ENCODE measurements around the gene TAOK2.
"Not testable (repeated sequence)": the region's sequence is repeated elsewhere in the genome, so short reads cannot be mapped to it uniquely, and the experiment has no call there.

Gene TAOK2

GRCh38 chr16:30023586-30023985 lies 49.9 kb downstream of the TAOK2 start:
- DNase-seq (ENCODE audit: low read depth in 2 of 2) = no peak

DNA sequence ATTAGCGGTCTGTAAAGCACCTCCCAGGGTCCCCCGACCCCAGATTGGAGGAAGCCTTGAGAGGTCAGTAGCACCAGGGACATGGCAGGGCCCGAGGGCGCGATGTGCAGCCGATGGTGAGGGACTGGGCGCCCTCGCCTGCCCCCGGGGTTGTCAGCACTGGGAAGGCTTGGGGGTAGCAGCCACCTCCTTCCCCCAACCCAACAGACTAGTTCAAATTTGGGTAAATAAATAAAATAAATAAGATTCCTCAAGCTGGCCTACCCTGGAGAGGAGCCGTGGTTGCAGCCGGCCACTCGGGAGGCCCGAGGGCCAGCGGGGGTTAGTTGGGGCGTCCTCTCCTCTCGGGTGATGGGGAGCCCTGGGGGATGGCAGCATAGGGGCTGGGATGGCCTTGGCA lies 50.8 kb downstream of the TAOK2 start:
- no peak for DNase-seq (ENCODE audit: low read depth in 2 of 2)

- DNase-seq (ENCODE audit: low read depth in 2 of 2) = no peak
These were observed 51.5 kb downstream of the TAOK2 start for GRCh38 chr16:30025156-30025555.

DNA sequence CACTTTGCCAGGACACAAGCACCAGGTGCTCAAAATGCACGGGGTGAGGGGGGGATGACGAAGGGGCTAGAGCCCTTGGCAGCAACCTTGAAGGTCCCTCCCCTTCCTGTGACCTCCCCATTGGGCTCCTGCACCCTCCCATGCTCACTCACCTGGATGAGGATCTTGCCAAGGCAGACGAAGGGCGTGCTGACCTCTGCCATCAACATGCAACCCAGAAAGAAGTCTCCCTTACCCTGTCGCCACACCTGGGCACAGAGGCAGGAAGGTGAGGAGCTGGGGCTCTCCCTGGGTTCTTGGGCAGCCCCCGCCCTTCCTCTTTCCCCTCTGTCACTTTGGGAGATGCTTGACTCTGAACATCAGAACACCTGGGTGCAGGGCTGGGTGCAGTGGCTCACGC lies 51.9 kb downstream of the TAOK2 start:
- DNase-seq (ENCODE audit: low read depth in 2 of 2) = no peak

GRCh38 chr16:30026449-30026848 lies 52.8 kb downstream of the TAOK2 start:
- DNase-seq (ENCODE audit: low read depth in 2 of 2) = no peak

- no peak for DNase-seq (ENCODE audit: low read depth in 2 of 2)
These were observed 54.1 kb downstream of the TAOK2 start for GRCh38 chr16:30027588-30028437.

DNA sequence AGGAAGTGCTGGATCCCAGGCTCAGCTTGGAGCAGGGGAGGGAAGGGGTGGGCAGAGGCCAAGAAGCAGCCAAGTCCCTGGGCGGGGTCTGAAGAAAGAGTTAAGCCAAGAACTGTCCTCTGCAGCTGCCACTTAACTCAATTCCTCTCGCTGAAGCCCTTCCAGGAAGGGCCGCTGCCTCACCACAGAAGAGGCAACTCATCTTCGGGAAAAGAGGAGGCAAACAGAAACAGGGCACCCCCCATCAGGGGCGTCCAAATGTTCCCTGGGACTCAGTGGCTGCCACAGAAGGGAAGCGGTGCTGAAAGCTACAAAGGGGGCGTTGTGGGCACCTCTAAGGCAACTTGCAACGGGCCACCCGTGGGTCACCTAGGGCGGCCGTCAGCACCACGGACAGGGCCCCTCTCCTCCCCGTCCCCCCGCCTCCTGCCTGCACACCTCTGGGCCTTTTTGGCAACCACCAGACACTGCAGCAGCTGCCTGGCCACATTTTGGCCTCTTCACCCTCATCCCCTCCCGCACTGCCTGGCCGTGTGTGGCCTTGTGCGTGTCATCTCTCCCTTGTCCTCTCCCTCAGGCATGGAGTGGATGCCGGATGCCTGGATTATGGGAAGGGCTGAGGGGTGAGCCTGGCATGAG lies 54.9 kb downstream of the TAOK2 start:
- no peak for DNase-seq (ENCODE audit: low read depth in 2 of 2)

- DNase-seq (ENCODE audit: low read depth in 2 of 2) = no peak
These were observed 56.5 kb downstream of the TAOK2 start for GRCh38 chr16:30030011-30030685.

DNA sequence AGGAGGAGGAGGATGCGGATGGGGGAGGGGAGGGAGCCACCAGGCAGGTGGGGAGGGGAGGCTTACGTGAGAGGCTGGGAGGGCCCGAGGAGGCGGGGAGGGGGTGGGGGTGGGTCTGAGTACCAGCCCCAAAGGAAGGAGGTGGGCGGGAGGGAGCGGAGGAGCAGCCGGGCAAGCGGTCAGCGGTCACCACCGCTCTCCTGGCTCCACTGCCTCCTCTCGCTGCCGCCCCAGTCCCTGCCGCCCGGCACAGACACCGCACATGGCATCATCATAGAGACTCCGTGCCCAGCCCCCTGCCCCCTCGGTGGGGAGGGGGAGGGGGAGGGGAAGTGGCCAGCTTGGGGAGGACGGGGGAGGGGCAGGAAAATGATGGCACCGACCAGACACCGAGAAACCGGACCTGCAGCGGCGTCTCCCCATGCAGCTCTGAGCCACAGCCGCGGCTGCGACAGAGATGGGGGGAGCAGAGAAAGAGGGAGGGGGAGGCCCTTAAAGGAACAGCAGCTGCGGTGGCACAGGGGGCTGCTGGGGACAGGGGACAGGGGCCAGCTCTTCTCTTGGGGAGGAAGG lies 57.3 kb downstream of the TAOK2 start, which contains the start of gene TLCD3B:
TSS of gene TLCD3B (minus strand) at position 431 of the 573 bp plus-strand sequence. CDS start 744 bp downstream, outside the sequence.
- no peak for DNase-seq (ENCODE audit: low read depth in 2 of 2)

DNA sequence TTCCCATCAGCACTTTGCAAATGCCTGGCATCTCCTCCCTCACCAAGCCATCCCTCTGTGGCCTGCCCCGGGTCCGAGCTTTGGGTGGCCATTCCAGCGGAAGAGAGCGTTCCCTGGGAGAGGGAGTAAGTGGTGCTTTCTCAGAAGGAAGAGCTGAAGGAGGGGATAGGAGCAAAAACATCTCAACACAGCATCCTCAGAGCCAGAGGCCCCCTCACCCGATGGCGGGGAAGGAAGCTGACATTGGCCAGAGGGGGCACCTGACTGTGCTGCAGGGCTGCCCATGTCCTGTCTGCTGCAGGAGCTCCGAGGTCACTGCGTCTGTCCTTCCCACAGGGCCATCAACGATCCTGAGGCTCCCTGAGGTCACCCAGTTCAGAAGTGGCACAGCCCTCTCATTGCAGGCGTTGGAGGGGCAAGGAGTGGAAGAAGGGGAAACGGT lies 57.8 kb downstream of the TAOK2 start:
- DNase-seq (ENCODE audit: low read depth in 2 of 2) = no peak

DNA sequence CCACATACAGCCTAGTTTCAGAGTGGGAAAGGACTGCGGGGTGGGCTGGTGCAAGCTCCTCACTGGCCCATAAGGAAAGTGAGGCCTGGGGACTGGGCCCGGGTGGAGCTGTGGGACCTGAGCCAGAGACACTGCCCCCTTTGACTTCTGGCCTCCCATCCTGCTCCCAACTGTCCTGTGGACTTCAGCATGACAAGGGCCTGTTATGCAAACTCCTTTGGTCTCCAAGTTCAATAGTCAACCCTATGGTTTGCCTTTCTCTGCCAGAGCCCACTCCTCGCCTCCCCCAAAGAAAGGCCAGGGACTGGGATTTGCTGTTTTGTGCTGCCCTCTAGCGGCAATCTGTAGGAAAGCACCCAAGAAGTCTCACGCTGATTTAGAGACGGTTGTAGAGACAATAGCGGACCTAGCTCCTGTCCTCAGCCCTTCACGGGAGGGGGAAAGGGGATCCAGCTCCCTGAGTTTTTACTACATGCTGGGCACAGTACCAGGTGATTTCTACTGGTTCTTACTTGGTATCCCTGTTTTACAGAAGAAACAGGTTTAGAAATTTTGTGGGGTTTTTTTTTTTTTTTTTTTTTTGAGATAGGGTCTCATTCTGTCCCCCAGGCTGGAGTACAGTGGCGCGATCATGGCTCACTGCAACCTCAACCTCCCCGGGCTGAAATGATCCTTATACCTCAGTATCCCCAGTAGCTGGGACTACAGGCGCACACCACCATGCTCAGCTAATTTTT lies 58.6 kb downstream of the TAOK2 start:
- DNase-seq (ENCODE audit: low read depth in 2 of 2) = peak; percentile 22 to 29

DNA sequence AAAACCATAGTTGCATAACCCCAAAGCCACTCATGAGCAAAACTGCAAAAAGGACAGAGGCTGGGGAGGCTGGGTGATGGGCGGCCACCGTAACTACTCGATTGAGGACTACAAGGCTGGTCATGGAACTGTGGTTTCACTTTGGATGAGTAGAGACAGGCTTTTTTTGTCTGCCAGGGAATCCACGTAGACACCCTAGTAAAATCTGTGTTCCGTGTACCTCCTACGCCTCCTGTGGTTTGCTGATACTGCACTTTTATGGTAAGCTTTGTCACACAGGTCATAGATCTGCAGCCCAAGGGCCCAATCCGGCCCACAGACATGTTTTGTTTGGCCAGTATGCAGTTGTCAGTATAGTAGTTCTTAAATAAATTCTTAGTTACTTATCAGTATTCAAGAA lies 59.6 kb downstream of the TAOK2 start:
- DNase-seq (ENCODE audit: low read depth in 2 of 2) = no peak

DNA sequence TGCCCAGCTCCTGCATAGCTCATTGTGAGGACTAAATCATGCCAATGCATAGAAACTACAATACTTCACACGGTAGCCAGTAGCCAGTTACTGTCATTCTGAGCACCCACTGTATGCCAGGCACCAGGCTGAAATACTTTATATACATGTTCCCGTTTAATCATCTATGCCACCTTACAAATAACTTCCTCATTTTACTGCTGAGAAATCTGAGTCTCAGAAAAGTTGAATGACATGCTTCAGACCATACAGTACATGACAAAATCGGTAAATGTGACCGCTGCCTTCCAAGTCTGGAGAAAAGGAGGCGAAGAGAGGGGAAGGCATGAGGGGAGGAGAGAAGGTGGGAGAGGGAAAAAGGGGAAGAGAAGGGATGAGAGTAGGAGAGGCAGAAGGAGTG lies 66.6 kb downstream of the TAOK2 start:
- no peak for DNase-seq (ENCODE audit: low read depth in 2 of 2)

- DNase-seq (ENCODE audit: low read depth in 2 of 2) = not testable (repeated sequence)
These were observed 67.0 kb downstream of the TAOK2 start for GRCh38 chr16:30040690-30041089.

GRCh38 chr16:30041841-30042240 lies 68.2 kb downstream of the TAOK2 start:
- DNase-seq (ENCODE audit: low read depth in 2 of 2) = peak in 1 of 2 experiments; percentile 25

Data from fibroblast of skin of left quadriceps (primary cell).